ENCODE data around the gene CLEC7A.

GRCh38 chr12:10067942-10068341, 62.1 kb downstream of the CLEC7A start:
- TF ChIP-seq, protein P1, sequence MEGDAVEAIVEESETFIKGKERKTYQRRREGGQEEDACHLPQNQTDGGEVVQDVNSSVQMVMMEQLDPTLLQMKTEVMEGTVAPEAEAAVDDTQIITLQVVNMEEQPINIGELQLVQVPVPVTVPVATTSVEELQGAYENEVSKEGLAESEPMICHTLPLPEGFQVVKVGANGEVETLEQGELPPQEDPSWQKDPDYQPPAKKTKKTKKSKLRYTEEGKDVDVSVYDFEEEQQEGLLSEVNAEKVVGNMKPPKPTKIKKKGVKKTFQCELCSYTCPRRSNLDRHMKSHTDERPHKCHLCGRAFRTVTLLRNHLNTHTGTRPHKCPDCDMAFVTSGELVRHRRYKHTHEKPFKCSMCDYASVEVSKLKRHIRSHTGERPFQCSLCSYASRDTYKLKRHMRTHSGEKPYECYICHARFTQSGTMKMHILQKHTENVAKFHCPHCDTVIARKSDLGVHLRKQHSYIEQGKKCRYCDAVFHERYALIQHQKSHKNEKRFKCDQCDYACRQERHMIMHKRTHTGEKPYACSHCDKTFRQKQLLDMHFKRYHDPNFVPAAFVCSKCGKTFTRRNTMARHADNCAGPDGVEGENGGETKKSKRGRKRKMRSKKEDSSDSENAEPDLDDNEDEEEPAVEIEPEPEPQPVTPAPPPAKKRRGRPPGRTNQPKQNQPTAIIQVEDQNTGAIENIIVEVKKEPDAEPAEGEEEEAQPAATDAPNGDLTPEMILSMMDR (conservative IDR thresholded peaks at IDR 0.05; ENCODE audit: low read length): no peak
- no peak for TF ChIP-seq EZH2phosphoT487 (IDR thresholded peaks at IDR 0.05; ENCODE audit: borderline replicate concordance, low read depth, low read length)

Measured in OCI-LY7 (cell line).